Measurements from ENCODE around the gene MESD.

Gene MESD

DNA sequence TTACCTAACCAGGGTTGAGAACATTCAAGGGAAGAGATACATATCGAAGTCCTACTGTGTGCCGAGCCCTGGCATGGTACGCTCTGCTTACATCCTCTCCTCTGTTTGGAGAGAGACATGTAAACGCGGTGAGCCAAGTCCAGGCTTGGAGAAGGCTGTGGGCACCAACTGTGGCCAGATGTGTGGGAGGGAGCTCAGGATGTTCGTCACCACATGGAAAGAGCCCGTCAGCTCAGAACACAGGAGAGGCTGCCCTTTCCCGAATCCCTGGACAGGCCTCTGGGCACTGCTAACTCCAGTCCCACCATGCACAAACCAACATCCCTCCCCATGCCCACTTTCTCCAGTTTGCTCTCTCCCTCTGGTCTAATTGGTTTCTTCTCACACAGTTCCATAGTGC is 43.0 kb downstream of the MESD start:
- no peak overlapping the region for H3K4me3 Mint-ChIP-seq
- H3K27me3 Mint-ChIP-seq, result no peaks in the 10 kb centered on the region
- H3K9me3 Mint-ChIP-seq, result no peaks in the 10 kb centered on the region
- no peak overlapping the region for H3K27ac Mint-ChIP-seq
- H3K4me1 Mint-ChIP-seq, result peaks cover 16% of the 10 kb centered on the region
- no peak for ATAC-seq
- peaks cover 93% of the 10 kb centered on the region for H3K36me3 Mint-ChIP-seq

DNA sequence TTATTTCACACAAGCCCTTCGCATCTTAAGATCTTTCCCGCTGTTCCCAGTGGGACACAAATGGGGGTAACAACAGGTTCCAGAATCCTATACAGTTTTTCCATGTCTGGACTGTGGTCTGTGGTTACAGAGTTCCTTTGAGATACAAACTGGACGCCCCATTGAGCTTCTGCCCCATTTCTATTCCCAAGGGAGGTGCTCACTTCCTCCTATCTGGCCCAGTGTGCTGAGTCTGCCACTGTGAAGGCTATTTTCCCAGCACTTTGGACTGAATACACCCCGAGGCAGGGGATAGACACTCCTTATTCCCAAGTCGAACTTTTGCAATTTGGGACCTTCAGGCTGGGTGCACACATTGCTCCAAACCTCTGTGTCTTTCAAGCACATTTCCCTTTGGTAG is 44.0 kb downstream of the MESD start:
- H3K4me1 Mint-ChIP-seq, result peaks cover 16% of the 10 kb centered on the region
- H3K27ac Mint-ChIP-seq, result no peak overlapping the region
- H3K4me3 Mint-ChIP-seq, result no peak overlapping the region
- H3K36me3 Mint-ChIP-seq, result peaks cover 92% of the 10 kb centered on the region
- ATAC-seq, result peak; percentile 68
- H3K27me3 Mint-ChIP-seq, result no peaks in the 10 kb centered on the region
- H3K9me3 Mint-ChIP-seq, result no peaks in the 10 kb centered on the region

DNA sequence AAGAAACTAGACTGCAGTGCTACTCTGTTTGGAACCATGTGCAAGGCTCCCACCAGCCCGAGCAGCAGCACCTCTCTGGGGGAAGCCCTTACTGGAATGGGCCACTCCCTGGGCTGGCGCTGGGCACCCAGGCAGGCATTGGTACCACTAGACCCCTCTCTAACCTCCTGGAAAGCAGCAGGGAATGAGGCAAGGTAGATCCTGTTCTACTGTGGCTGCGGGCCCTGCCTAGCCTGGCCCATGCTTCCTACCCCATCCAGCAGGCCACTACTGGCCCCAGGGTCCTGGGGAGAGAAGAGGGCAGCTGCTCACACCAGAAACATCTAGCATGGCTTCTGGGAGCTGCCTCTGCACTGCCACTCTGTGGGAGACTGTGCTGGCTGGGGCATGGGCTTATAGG is 44.8 kb downstream of the MESD start:
- Mint-ChIP-seq H3K36me3 (peaks cover 92% of the 10 kb centered on the region), H3K4me3 (no peak overlapping the region), H3K27me3 (no peaks in the 10 kb centered on the region), H3K4me1 (peaks cover 16% of the 10 kb centered on the region), H3K27ac (no peak overlapping the region), H3K9me3 (no peaks in the 10 kb centered on the region)
- ATAC-seq, result no peak

DNA sequence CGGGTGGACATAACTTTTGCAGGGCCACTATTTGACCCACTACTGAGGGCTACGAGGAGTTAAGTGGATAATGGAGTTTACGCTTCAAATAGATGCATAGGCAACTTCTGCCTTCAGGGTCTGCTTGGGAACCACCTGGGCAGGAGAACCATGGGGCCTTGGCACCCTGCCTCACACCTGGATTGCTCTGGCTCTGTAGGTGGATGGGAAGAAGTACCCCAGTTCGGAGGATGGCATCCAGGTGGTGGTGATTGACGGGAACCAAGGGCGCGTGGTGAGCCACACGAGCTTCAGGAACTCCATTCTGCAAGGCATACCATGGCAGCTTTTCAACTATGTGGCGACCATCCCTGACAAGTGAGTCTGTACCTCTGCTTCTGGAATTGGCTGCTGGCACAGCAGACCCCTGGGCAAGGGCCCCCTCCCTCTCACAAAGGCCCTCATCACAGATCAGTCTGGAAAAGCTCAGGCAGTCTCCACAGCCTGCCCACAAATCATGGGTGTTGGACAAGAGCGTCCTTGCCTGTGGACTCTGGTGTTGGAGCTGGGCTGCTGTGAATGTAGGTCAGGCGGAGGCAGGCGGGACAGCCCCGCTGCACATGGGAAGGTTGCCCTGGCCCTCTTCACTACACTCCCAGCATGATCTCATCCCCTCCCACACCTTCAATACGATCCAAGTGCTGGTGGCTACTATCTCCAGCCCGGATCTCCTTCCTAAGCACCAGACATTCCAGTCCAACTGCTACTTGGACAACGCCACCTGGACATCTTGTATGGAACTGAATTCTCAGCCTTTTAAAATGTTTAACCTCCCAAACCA is 46.7 kb downstream of the MESD start:
- Mint-ChIP-seq H3K9me3 (no peaks in the 10 kb centered on the region), H3K4me3 (no peak overlapping the region), H3K36me3 (peaks cover 74% of the 10 kb centered on the region), H3K4me1 (peaks cover 16% of the 10 kb centered on the region), H3K27ac (no peak overlapping the region), H3K27me3 (no peaks in the 10 kb centered on the region)
- ATAC-seq, result no peak

DNA sequence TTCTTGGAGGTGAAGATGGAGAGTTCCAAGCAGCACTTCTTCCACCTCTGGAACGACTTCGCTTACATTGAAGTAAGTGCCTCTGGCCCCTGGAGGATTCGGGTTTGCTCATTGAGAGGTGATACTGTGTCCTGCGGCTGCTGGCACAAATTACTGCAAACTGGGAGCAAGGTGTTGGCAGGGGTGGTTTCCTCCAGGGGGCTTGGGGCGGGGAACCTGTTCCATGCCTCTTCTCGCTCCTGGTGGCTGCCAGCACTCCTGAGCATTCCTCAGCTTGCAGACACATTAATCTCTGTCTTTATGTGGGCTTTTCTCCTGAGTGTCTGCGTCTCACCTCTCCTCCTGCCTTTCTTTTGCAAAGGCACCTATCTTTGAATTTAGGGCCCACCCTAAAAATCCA is 47.4 kb downstream of the MESD start:
- Mint-ChIP-seq H3K4me3 (no peak overlapping the region), H3K36me3 (peaks cover 71% of the 10 kb centered on the region), H3K27ac (no peak overlapping the region), H3K27me3 (no peaks in the 10 kb centered on the region), H3K4me1 (peaks cover 16% of the 10 kb centered on the region), H3K9me3 (no peaks in the 10 kb centered on the region)
- no peak for ATAC-seq

DNA sequence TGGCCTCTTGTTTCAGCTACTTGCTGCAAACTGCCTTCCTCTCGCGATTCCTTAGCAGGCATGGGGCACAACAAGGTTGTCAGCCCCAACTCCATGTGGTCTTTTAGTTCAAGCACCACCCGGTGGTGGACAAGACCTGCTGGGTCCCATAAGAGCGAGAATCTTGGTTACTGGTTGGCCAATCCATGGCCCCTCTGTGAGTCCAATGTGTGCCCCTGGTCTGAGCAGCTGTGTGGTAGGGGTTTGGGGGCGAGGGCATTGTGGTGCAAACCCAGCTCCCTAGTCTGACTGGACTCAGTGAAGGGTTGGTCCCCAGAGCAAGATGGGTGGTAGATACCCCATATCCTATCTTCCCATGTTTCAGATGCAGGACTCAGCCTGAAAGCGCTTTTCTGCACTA is 48.8 kb downstream of the MESD start:
- Mint-ChIP-seq H3K4me1 (peaks cover 7% of the 10 kb centered on the region), H3K27ac (no peak overlapping the region)

DNA sequence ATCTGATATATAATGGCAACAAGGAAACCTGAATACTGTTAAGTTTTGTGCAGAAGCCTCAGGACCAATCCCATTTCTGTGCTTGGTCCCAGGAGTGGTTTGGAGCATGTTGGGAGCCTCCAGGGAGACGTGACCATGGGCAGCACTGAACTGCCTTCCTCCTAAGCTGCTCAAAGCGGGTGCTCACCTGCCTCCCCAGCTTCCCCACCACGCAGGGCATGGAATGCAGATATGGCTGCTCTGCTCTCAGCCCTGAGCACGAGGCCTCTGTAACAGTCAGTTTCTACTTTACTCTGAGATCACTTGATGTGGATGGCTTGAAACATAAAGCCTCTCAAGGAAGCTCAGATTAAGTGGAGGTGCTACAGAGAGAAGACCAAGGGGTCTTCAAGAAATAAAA is 49.3 kb downstream of the MESD start:
- Mint-ChIP-seq H3K27ac (no peak overlapping the region), H3K4me3 (no peak overlapping the region), H3K9me3 (no peaks in the 10 kb centered on the region), H3K36me3 (peaks cover 65% of the 10 kb centered on the region), H3K4me1 (peaks cover 2% of the 10 kb centered on the region), H3K27me3 (no peaks in the 10 kb centered on the region)
- no peak for ATAC-seq

More for the DNA sequence above, 48.8 kb downstream of the MESD start:
- H3K4me3 Mint-ChIP-seq, result no peak overlapping the region
- ATAC-seq, result no peak
- H3K36me3 Mint-ChIP-seq, result peaks cover 70% of the 10 kb centered on the region
- H3K9me3 Mint-ChIP-seq, result no peaks in the 10 kb centered on the region
- H3K27me3 Mint-ChIP-seq, result no peaks in the 10 kb centered on the region

DNA sequence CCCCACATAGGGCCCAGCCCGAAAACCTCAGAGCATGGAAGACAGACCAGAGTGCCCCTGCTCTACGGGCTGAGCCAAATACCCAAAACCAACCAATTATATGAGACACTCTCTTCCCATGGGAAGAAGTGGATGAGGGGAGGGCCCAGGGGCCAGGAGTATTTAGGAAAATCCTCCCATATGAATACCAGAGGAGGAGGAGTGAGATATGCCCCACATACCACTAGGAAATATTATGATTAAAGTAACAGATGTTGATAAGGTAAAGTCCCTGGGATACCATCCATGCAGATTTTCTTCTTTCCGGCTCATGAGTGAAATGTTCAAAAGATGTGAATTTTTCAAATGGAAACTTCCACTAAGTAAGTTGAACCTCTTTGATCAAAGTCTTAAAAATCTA is 50.4 kb downstream of the MESD start:
- ATAC-seq, result no peak
- H3K4me3 Mint-ChIP-seq, result no peak overlapping the region
- H3K4me1 Mint-ChIP-seq, result peaks cover 4% of the 10 kb centered on the region
- H3K9me3 Mint-ChIP-seq, result no peaks in the 10 kb centered on the region
- H3K27ac Mint-ChIP-seq, result no peak overlapping the region
- H3K36me3 Mint-ChIP-seq, result peaks cover 67% of the 10 kb centered on the region
- H3K27me3 Mint-ChIP-seq, result no peaks in the 10 kb centered on the region

DNA sequence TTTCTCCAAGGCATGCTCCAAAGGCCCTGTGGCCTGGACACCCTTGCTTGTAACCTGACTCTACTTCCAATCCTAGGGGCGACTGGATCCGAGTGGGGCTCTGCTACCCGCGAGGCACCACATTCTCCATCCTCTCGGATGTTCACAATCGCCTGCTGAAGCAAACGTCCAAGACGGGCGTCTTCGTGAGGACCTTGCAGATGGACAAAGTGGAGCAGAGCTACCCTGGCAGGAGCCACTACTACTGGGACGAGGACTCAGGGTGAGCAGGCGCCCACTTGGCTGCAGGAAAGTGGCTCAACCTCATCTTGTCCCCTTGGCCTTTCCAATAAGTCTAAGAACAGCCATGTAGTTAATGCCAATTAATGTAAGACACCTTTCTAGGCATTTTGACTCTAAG is 51.9 kb downstream of the MESD start:
- Mint-ChIP-seq H3K9me3 (no peaks in the 10 kb centered on the region), H3K27ac (no peak overlapping the region), H3K4me3 (no peak overlapping the region), H3K4me1 (peaks cover 4% of the 10 kb centered on the region), H3K27me3 (no peaks in the 10 kb centered on the region), H3K36me3 (peaks cover 52% of the 10 kb centered on the region)
- ATAC-seq, result no peak

DNA sequence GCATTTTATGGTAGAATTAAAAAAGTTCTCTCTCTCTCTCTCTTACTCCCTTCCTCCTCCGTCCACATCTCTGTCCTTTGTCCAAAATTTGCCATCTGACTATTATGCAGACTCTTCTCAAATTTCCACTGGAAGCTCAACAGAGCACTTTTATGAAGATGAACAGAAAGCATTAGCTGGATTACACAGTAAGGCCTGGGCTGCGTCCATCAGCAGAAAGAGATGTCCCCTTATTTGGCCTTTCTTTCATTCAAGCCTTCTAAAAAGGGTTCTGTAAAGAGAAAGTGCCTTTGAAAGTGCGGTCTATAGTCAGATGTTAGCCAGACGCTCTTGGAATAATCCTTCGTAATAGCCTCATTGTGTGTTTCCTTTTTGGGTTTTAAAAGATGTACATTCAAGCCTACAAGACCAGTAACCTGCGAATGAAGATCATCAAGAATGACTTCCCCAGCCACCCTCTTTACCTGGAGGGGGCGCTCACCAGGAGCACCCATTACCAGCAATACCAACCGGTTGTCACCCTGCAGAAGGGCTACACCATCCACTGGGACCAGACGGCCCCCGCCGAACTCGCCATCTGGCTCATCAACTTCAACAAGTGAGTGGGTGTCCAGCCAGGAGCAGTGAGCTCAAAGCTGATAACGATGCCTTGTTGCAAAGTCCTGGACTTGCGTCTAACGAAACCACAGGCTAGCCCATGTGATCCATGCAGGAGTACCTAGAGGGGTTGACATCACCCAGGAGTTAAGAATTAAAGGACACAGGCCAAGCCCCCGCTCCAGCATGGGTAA is 53.1 kb downstream of the MESD start:
- H3K9me3 Mint-ChIP-seq, result no peaks in the 10 kb centered on the region
- no peak for ATAC-seq
- H3K27me3 Mint-ChIP-seq, result no peaks in the 10 kb centered on the region
- no peak overlapping the region for H3K27ac Mint-ChIP-seq
- H3K4me3 Mint-ChIP-seq, result no peak overlapping the region
- H3K36me3 Mint-ChIP-seq, result peaks cover 40% of the 10 kb centered on the region
- peaks cover 4% of the 10 kb centered on the region for H3K4me1 Mint-ChIP-seq

DNA sequence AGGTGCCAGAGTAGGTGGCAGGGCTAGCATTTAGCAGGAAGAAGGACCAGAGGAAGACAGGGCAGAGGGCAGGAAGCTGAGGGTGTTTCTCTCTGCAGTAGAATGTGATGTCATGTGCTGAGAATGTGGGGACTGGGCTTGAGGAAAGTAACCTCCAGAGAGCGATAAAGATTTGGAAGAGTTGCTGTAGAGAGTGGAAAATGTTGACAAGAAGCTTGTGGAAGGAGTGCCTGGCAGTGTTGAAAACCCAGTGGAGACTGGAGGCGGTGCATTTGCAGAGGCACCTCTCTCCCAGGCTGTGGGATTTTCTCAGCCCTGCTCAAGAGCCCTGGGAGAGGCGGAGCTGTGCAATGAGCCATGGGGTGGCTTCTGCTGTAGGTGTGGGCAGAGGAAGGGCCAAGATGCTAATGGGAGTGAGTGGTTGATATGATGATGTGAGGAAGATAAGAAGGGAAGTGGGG is 54.8 kb downstream of the MESD start:
- H3K27me3 Mint-ChIP-seq, result no peaks in the 10 kb centered on the region
- no peak for ATAC-seq

DNA sequence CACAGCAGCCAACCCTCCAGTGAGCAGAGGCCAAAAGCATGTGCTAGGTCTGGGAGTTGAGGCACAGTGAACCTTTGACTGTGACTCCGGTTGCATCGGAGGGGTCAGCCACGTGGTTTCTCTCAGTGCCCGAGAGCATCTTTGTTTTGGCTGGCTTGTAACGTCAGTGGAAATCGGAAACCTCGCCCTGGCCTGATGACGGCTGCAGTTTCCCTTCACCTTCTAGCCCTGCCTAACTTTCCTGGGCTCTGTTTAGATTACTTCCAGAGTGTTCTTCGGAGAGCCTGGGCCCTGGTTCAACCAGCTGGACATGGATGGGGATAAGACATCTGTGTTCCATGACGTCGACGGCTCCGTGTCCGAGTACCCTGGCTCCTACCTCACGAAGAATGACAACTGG is 56.6 kb downstream of the MESD start:
- Mint-ChIP-seq H3K9me3 (no peaks in the 10 kb centered on the region), H3K27ac (no peak overlapping the region), H3K4me1 (peaks cover 4% of the 10 kb centered on the region), H3K27me3 (no peaks in the 10 kb centered on the region), H3K4me3 (no peak overlapping the region), H3K36me3 (peaks cover 32% of the 10 kb centered on the region)
- ATAC-seq, result no peak

More for the DNA sequence above, 54.8 kb downstream of the MESD start:
- H3K9me3 Mint-ChIP-seq, result no peaks in the 10 kb centered on the region
- H3K36me3 Mint-ChIP-seq, result peaks cover 27% of the 10 kb centered on the region
- no peak overlapping the region for H3K4me3 Mint-ChIP-seq
- H3K4me1 Mint-ChIP-seq, result peaks cover 4% of the 10 kb centered on the region
- no peak overlapping the region for H3K27ac Mint-ChIP-seq

DNA sequence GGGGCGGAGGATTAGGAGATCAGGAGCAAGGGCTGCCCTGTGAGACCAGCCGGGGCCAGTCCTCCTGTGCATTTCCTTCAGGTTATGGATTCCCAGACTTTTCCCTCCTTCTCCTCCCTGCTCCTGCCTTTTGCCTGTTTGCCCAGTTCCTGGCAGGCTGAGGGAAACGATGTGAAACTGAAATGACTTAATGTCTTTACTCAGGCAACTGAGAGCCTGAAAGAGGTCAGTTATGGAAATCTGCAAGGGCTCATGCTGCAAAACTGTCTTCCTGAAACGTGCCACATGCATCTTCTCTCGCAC is 57.2 kb downstream of the MESD start:
- no peak for ATAC-seq
- H3K4me3 Mint-ChIP-seq, result no peak overlapping the region
- H3K36me3 Mint-ChIP-seq, result peaks cover 29% of the 10 kb centered on the region
- peaks cover 4% of the 10 kb centered on the region for H3K4me1 Mint-ChIP-seq
- H3K9me3 Mint-ChIP-seq, result no peaks in the 10 kb centered on the region
- H3K27me3 Mint-ChIP-seq, result no peaks in the 10 kb centered on the region
- no peak overlapping the region for H3K27ac Mint-ChIP-seq

DNA sequence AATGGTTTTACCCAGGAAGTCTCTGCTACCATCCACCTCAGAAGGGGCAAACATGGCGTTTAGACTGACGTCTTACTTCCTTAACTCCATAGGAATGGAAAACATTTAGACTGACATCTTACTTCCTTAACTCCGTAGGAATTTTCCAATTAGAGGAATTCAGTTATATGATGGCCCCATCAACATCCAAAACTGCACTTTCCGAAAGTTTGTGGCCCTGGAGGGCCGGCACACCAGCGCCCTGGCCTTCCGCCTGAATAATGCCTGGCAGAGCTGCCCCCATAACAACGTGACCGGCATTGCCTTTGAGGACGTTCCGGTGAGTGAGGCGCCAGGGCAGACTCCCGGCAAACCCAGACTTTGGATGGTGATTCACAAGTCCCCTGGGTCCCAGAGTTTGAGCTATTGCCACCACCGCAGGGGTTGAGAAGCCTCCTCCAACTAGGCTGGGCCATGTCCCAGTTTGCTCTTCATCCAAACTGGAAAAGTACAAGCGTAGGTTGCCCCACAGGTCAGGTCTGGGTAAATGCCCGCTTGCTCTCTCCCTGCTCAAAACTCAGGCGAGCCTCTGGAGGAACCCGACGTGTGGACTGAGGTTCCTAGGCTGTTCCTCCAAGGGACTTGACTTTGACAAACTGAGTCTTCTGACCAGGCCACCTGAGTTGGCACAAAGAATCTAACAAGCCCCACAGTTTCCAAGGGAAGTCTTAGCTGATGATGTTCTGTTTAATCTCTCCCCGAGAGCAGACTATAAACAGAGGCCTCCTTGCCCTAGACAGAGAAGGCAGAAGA is 57.7 kb downstream of the MESD start:
- no peaks in the 10 kb centered on the region for H3K9me3 Mint-ChIP-seq
- no peak overlapping the region for H3K27ac Mint-ChIP-seq
- H3K4me1 Mint-ChIP-seq, result peaks cover 4% of the 10 kb centered on the region
- ATAC-seq, result no peak
- H3K36me3 Mint-ChIP-seq, result peaks cover 25% of the 10 kb centered on the region
- no peak overlapping the region for H3K4me3 Mint-ChIP-seq
- no peaks in the 10 kb centered on the region for H3K27me3 Mint-ChIP-seq

DNA sequence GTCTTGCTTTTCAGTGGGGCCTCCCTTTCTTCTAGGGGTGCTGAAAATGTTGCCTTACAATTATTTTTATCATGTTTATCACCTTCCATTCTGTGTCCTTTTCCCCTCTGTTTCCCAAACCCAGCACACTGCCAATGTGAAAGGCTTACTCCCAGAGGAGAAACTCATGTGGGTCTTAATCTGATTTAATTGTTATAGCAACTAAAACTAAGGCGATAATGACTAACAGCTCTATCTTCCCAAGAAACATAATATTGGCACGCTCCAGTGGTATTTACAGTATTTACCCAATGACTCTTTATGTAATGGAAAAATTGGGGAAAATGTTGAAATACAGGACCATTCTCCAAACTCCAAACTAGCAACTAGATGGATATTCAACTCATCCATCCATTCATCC is 58.4 kb downstream of the MESD start:
- peaks cover 4% of the 10 kb centered on the region for H3K4me1 Mint-ChIP-seq
- no peak overlapping the region for H3K27ac Mint-ChIP-seq
- H3K9me3 Mint-ChIP-seq, result no peaks in the 10 kb centered on the region
- H3K27me3 Mint-ChIP-seq, result no peaks in the 10 kb centered on the region
- no peak for ATAC-seq
- H3K4me3 Mint-ChIP-seq, result no peak overlapping the region
- H3K36me3 Mint-ChIP-seq, result peaks cover 17% of the 10 kb centered on the region

Measured in stimulated activated memory B cell treated with anti-CD40 and anti-IgM and Interleukin-4, amounts not matched to agents 10 μg/mL and 1 μg/mL and 100 μg/mL, for 72 hours (primary cell).